Pancreas (tissue), 10 donors: Measurements from ENCODE around the gene CES4A. TPM values are rescaled to one million over a fixed set of nuclear protein-coding genes. Genes with fewer than 3 reads are reported as not detected.
"Not testable (repeated sequence)": the region's sequence is repeated elsewhere in the genome, so short reads cannot be mapped to it uniquely, and the experiment has no call there.

Experiments
- ATAC-seq, 4 donors: fragments of 200-7000 bp; cut with Tn5 transposase; one replicate each; pipeline versions ENCODE4 v1.8.0 to v1.9.1; 2020; ENCODE audit warnings: mild to moderate bottlenecking in 4 of 4, moderate library complexity in 4 of 4
- DNase-seq, 6 donors: peaks; one replicate each; pipeline ENCODE4 v3.0.0-alpha.2; 2020
- FAIRE-seq: peaks from 2 replicates; lab custom pipeline; 2012; peaks lifted over from hg19 to GRCh38; lab: Jason Lieb, UNC
- H3K27ac ChIP-seq, 4 donors: fragments of 200-600 bp; sonication (generic); 1 replicate in 3 of 4; 2 replicates in 1 of 4; pipeline versions ENCODE4 v1.5.0 to v1.8.0; 2020
- H3K27me3 ChIP-seq, 4 donors: fragments of 200-600 bp; one replicate each; pipeline ENCODE4 v1.8.0; 2021
- H3K36me3 ChIP-seq, 3 donors: fragments of 200-600 bp; sonication (generic) in 1 of 3; one replicate each; pipeline versions ENCODE4 v1.5.0 to v1.8.0; 2020 to 2021
- H3K4me1 ChIP-seq, 3 donors: fragments of 200-600 bp; one replicate each; pipeline ENCODE4 v1.8.0; 2021
- H3K4me3 ChIP-seq, 4 donors: fragments of 200-600 bp; sonication (generic) in 2 of 4; one replicate each; pipeline versions ENCODE4 v1.5.0 to v1.8.0; 2020 to 2021
- H3K9me3 ChIP-seq, 4 donors: fragments of 200-600 bp; one replicate each; pipeline ENCODE4 v1.8.0; 2021
- CTCF ChIP-seq, 4 donors: fragments of 200-600 bp; sonication (generic) in 3 of 4; IDR thresholded peaks; one replicate each; pipeline versions ENCODE4 v1.5.0 to v1.8.0; 2021; ENCODE audit warnings: antibody characterized with exemption in 4 of 4
- WGBS, 2 donors: extraction: QIAGEN DNeasy Blood & Tissue Kit; methylation state at CpG; one replicate each; pipeline ENCODE4 v1.1.7; 2013; 5-methylcytosine and 5-hydroxymethylcytosine counted together
- intact Hi-C, 3 donors: fragments of 100-400 bp; cut with DNase I; formaldehyde crosslinking; loops; one replicate each; pipeline versions ENCODE4 v1.11.1 to v1.14.2; 2022
- polyA plus RNA-seq, 2 donors: library from polyadenylated mRNA; stranded (reverse); fragments of 200-250 nt; gene quantifications; one replicate each; pipeline ENCODE4 v1.2.3, GENCODE V29; 2013
- total RNA-seq, 6 donors: library from RNA; stranded (reverse); fragmentation: NEBNext Ultra II Directional in 4 of 6; extraction: Animal tissue kit (Norgen Biotek cat#: 25700) in 4 of 6; gene quantifications; one replicate each; pipeline versions ENCODE4 v1.2.1 to v1.2.4, GENCODE V29; 2021 to 2023
- donor health status: healthy with polysubstance abuse.
- donor health status: DM: no; HTN: no; CAD: no; lungs with moderate emphysema.
- donor health status: DM: no; HTN: no; CAD: no.
- donor health status: control.
- donor health status: control.
- donor health status: Bipolar disorder and iron deficiency.
- donor health status: DM: yes; HTN: yes; CAD: no.
- donor health status: DM: no; HTN: no; CAD: no.
- donor health status: DM: no; HTN: no; CAD: no.
- donor health status: DM: yes; HTN: yes; CAD: no.

Gene CES4A
- total and polyA plus RNA-seq, 8 donors, result 3.2 to 59.5 (median 5.7) TPM

- Histone ChIP-seq H3K4me3 (no peak overlapping the region), H3K9me3 (no peaks in the 10 kb centered on the region), H3K27ac (no peak overlapping the region), H3K4me1 (no peaks in the 10 kb centered on the region), H3K36me3 (no peaks in the 10 kb centered on the region), H3K27me3 (no peaks in the 10 kb centered on the region)
- intact Hi-C loops, result loop anchor here in 1 of 3 donors (10.0 kb wide), 1 partner anchor 49 kb away; no protein-coding TSS in a partner anchor
- DNase-seq, result peak; percentile 58 to 86 (median 72)
- WGBS, 2 donors, result 6 to 8% methylated on average over 8 of the region's 8 CpGs
- peak; percentile 56 to 75 (median 62) for TF ChIP-seq CTCF (IDR thresholded peaks at IDR 0.05)
- peak; percentile 75 to 98 (median 94) for ATAC-seq
- FAIRE-seq, result no peak
Measured at GRCh38 chr16:66954097-66954659, 34.2 kb upstream of the CES4A start.

GRCh38 chr16:66955363-66956153 lies 32.8 kb upstream of the CES4A start:
- not testable (repeated sequence) for H3K4me1 ChIP-seq, H3K4me3 ChIP-seq, H3K27me3 ChIP-seq, ATAC-seq, H3K27ac ChIP-seq, FAIRE-seq, H3K9me3 ChIP-seq, H3K36me3 ChIP-seq
- intact Hi-C loops, result loop anchor here in 1 of 3 donors (10.0 kb wide), 1 partner anchor 51 kb away; no protein-coding TSS in a partner anchor
- WGBS, 2 donors, result 65 to 69% methylated on average over 17 of the region's 17 CpGs
- peak in 1 of 6 donors; percentile 11 for DNase-seq

- not testable (repeated sequence) for H3K27ac ChIP-seq, H3K36me3 ChIP-seq, ATAC-seq, DNase-seq, H3K9me3 ChIP-seq, H3K4me1 ChIP-seq, H3K4me3 ChIP-seq, FAIRE-seq, H3K27me3 ChIP-seq
- intact Hi-C loops, result loop anchor here in 1 of 3 donors (10.0 kb wide), 1 partner anchor 51 kb away; no protein-coding TSS in a partner anchor
- WGBS, 2 donors, result 58 to 67% methylated on average over 1 of the region's 1 CpG
Measured at GRCh38 chr16:66956154-66956457, 32.3 kb upstream of the CES4A start.

GRCh38 chr16:66958857-66959703 lies 29.3 kb upstream of the CES4A start:
- Histone ChIP-seq H3K9me3 (no peaks in the 10 kb centered on the region), H3K4me1 (no peaks in the 10 kb centered on the region), H3K4me3 (no peak overlapping the region), H3K27me3 (no peaks in the 10 kb centered on the region), H3K36me3 (no peaks in the 10 kb centered on the region), H3K27ac (no peak overlapping the region)
- FAIRE-seq, result no peak
- intact Hi-C loops, result loop anchor here in 1 of 3 donors (10.0 kb wide), 1 partner anchor 54 kb away; no protein-coding TSS in a partner anchor
- TF ChIP-seq CTCF (IDR thresholded peaks at IDR 0.05), result no peak
- peak in 2 of 6 donors; percentile 38 to 51 for DNase-seq
- WGBS, 2 donors, result 51 to 56% methylated on average over 7 of the region's 7 CpGs
- peak in 3 of 4 donors; percentile 39 to 68 (median 59) for ATAC-seq

- Histone ChIP-seq H3K9me3 (no peaks in the 10 kb centered on the region), H3K27ac (no peak overlapping the region), H3K36me3 (no peaks in the 10 kb centered on the region), H3K27me3 (no peaks in the 10 kb centered on the region), H3K4me3 (no peak overlapping the region), H3K4me1 (no peaks in the 10 kb centered on the region)
- intact Hi-C loops, result loop anchor here in 1 of 3 donors (10.0 kb wide), 1 partner anchor 55 kb away; no protein-coding TSS in a partner anchor
- ATAC-seq (peak in 2 of 4 donors; percentile 2 to 18), DNase-seq (no peak), FAIRE-seq (no peak)
- WGBS, 2 donors, result 55 to 63% methylated on average over 5 of the region's 5 CpGs
- TF ChIP-seq CTCF (IDR thresholded peaks at IDR 0.05), result no peak
Measured at GRCh38 chr16:66959704-66960161, 28.7 kb upstream of the CES4A start.
